ENCODE results near the gene KSR2. TPM values are rescaled to one million over a fixed set of nuclear protein-coding genes. Genes with fewer than 3 reads are reported as not detected.

Gene KSR2
- total and polyA plus RNA-seq, 10 of the 15 experiments (the other 5 are each of a cell fraction or from before 2014, with no cell fraction given): under 0.01 to 1.5 (median 0.01) TPM; not detected in 3

DNA sequence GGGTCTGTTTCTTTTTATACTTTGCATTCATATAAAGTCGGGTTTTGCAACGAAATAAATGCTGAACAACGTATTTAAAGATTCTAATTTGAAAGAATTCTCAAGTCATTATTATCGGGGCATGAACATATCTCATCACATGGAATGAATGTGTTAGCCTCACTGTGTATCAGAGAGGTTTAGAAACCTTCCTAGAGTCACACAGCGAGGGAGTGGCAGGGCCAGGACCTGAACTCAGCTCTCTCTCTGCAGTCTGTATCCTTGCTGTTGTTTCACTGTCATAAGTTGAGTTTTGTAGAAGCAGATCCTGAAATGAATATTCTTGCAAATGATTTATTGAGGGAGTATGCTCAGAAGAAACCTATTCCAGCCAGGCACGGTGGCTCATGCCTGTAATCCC is 398.2 kb downstream of the KSR2 start:
- Histone ChIP-seq H3K4me3 (no peak overlapping the region), H3K4me2 (ENCODE audit: control insufficient read depth, insufficient read depth) (no peak overlapping the region), H3K4me1 (ENCODE audit: control insufficient read depth, insufficient read depth, low read length) (0 out of 2 replicates have a peak, but pooled peaks cover 2% of the 10 kb centered on the region), H3K27me3 (replicated peaks in 1 of 2; ENCODE audit: control insufficient read depth in 2 of 2, insufficient read depth in 2 of 2, low read length in 1 of 2) (no peaks in the 10 kb centered on the region), H3K79me2 (ENCODE audit: control insufficient read depth, insufficient read depth, low read length) (no peaks in the 10 kb centered on the region), H3K9ac (ENCODE audit: control insufficient read depth, insufficient read depth, low read length) (no peak overlapping the region), H4K20me1 (ENCODE audit: control insufficient read depth, insufficient read depth) (no peaks in the 10 kb centered on the region), H2AFZ (ENCODE audit: control insufficient read depth, low read depth, low read length) (no peak overlapping the region), H3K9me3 (replicated peaks; ENCODE audit: control insufficient read depth, insufficient read depth, low read length) (no peaks in the 10 kb centered on the region), H3K27ac (ENCODE audit: control insufficient read depth, insufficient read depth) (no peak overlapping the region), H3K36me3 (ENCODE audit: control insufficient read depth in 2 of 2, insufficient read depth in 2 of 2, low read length in 1 of 2) (no peaks in the 10 kb centered on the region)
- TF ChIP-seq ZBED1 (IDR thresholded peaks at IDR 0.05; ENCODE audit: borderline replicate concordance) (no peak), SUZ12 (IDR thresholded peaks at IDR 0.05; ENCODE audit: unreplicated experiment) (no peak), CHD2 (IDR thresholded peaks at IDR 0.05; ENCODE audit: borderline replicate concordance, low read depth, low read length) (no peak), HDAC6 (IDR thresholded peaks at IDR 0.05; ENCODE audit: unreplicated experiment) (no peak), ZZZ3 (IDR thresholded peaks at IDR 0.05; ENCODE audit: control insufficient read depth, insufficient read length, low read depth) (no peak), E4F1 (IDR thresholded peaks at IDR 0.05; ENCODE audit: borderline replicate concordance, partially characterized antibody) (no peak), BHLHE40 (IDR thresholded peaks at IDR 0.05; ENCODE audit: borderline replicate concordance in 1 of 2, low read depth in 2 of 2, low read length in 1 of 2) (no peak), EZH2 (IDR thresholded peaks at IDR 0.05; ENCODE audit: borderline replicate concordance, control insufficient read depth, low read depth, low read length) (no peak), GABPA (IDR thresholded peaks at IDR 0.05; ENCODE audit: low read depth) (no peak)
- TF ChIP-seq, protein P1, sequence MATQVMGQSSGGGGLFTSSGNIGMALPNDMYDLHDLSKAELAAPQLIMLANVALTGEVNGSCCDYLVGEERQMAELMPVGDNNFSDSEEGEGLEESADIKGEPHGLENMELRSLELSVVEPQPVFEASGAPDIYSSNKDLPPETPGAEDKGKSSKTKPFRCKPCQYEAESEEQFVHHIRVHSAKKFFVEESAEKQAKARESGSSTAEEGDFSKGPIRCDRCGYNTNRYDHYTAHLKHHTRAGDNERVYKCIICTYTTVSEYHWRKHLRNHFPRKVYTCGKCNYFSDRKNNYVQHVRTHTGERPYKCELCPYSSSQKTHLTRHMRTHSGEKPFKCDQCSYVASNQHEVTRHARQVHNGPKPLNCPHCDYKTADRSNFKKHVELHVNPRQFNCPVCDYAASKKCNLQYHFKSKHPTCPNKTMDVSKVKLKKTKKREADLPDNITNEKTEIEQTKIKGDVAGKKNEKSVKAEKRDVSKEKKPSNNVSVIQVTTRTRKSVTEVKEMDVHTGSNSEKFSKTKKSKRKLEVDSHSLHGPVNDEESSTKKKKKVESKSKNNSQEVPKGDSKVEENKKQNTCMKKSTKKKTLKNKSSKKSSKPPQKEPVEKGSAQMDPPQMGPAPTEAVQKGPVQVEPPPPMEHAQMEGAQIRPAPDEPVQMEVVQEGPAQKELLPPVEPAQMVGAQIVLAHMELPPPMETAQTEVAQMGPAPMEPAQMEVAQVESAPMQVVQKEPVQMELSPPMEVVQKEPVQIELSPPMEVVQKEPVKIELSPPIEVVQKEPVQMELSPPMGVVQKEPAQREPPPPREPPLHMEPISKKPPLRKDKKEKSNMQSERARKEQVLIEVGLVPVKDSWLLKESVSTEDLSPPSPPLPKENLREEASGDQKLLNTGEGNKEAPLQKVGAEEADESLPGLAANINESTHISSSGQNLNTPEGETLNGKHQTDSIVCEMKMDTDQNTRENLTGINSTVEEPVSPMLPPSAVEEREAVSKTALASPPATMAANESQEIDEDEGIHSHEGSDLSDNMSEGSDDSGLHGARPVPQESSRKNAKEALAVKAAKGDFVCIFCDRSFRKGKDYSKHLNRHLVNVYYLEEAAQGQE (IDR thresholded peaks at IDR 0.05; ENCODE audit: low read depth, low read length): no peak
- no peak for ATAC-seq
- in situ Hi-C loops (cut with MboI) (no loop called here), intact Hi-C loops (cut with micrococcal nuclease; ENCODE audit: unreplicated experiment) (no loop called here)
- ChIA-PET SMC1A (ENCODE audit: uncharacterized antibody, unreplicated experiment) (no interaction called here), CTCF (no interaction called here), POLR2A (no interaction called here), RAD21 (ENCODE audit: unreplicated experiment) (no interaction called here)
- no peak for DNase-seq (ENCODE audit: low read depth, low spot score)
- no TSS peak for BruUV-seq (replicated peaks)
- FAIRE-seq: no peak
- 11% methylated on average over 6 of the region's 6 CpGs for WGBS (ENCODE audit: insufficient coverage, insufficient replicate concordance, low lambda C conversion rate, missing lambda C conversion rate)

Data from GM12878 (cell line).